Cerebellar nuclear complex (tissue), 1 donor: ENCODE measurements around the gene ERBB4.
"Not testable (repeated sequence)": the region's sequence is repeated elsewhere in the genome, so short reads cannot be mapped to it uniquely, and the experiment has no call there.

Experiments used
- DNase-seq, 2 experiments: peaks; one replicate each; lab custom pipeline; 2025; lab: John Stamatoyannopoulos, UW

Gene ERBB4

DNA sequence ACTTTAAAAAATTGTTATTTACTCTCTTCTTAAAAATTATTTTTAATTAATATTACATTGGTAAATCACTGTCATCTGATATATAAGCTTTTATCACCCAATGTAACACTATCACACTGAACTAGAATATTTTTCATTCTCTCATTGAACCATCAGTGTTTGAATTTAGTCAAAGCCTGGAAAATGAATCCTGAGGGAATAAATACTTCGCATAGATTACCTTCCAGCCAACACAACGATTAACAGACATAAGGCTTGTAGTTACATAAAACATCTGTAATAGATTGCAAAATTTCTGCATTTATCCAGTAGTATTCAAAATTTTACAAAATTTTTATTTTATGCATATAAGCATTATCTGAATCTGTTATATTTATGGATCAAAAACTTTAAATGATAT is 314.9 kb downstream of the ERBB4 start:
- no peak for DNase-seq

DNA sequence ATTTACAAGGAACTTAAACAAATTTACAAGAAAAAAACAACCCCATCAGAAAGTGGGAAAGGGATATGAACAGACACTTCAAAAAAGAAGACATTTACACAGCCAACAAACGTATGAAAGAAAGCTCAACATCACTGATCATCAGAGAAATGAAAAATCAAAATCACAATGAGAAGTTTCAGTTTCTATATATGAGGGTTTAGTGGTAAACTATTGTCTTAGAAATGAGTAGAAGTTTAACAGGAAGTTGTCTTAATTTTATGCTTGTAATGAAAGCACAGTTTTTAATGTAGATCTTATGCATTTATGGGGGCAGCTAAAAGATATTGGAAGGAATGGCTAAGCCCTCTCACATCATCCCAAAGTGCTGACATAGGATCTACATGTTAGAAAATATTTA is 325.4 kb downstream of the ERBB4 start:
- DNase-seq = no peak

DNA sequence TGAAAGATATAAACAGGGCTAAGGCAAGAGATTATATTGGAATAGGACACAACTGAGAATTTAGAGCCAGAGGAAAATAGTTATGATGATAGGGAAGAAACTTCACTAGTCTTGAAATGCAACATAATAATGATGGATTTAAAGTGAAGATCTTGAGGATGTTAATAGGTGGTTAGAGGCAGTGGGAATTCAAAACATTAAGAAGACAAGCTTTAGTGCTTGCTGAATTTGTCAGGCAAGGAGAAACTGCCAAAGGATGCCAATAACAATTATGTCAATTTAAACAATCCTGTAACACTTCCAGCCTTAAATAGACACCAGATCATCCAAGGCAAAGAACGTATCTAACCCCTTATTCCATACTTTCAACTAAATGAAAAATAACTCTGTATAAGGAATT is 330.1 kb downstream of the ERBB4 start:
- DNase-seq = no peak

DNA sequence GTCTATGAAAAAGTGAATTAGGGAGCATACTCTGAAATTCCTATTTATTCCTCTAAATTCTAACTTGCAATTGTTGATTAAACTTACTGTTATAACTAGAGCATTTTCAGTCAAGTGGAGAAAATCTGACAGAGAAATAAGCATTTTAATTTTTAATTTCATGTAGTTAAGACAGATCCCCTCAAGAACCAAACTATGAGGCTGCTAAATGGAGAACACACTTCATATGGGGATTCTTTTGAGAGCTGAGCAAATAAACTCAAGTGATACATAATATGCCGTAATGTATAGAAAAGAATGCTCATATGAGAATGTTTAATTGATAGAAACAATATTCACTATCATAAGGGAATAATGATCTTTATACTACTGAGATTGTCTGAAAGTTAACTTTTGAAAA is 340.8 kb downstream of the ERBB4 start:
- no peak for DNase-seq

DNA sequence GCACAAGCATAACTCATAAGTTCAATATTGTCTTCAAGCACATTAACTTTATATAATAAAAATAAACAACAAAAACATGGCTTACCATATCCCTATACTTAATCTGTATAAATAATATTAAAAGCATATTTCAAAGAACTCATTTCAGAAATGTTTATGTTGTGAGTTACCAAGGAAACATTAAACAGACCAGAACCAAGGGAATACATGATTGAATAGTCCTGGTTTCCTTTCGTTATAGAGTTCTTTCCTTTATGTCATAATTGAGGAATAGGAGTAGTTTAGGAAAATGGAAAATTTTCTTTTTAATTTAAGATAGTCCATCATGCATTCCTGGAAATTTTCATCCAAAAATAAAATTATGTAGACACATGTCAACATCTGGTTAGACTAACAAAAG is 343.0 kb downstream of the ERBB4 start:
- DNase-seq = no peak

DNA sequence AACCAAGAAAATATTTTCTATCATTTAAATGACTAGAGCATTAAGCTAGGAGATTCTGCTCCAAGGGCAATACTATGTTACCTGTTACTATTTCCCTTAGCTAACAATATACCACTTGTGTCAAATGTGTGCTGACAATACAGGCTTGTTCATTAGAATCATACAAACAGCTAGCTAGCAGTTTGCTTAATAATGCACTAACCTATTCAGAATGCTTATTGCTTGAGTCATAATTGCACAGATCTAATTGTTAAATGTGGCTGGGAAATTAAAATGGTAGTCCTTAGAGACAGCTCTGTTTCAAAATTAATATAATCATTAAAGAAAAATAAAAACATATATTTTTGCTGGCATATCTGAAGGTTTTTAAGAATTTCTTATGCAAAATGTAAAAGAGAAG is 344.2 kb downstream of the ERBB4 start:
- no peak for DNase-seq

DNA sequence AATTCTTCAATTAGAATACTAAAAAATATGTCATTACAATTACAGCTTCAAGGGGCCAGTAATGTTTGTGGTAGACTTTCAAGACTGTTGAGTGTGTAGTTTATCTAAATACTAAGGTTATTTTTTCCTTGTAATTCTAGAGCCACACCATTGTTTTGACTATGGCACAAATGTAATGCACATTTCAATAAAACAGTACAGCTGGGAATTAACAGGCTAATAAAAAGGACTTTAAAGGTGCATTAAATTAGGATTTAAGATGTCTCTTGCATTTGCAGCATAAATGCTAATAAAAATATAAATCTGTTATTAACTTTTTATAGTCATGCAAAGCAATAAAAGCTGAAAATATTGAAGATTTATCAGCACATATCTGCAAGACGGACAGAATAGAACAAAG is 344.8 kb downstream of the ERBB4 start:
- no peak for DNase-seq

DNA sequence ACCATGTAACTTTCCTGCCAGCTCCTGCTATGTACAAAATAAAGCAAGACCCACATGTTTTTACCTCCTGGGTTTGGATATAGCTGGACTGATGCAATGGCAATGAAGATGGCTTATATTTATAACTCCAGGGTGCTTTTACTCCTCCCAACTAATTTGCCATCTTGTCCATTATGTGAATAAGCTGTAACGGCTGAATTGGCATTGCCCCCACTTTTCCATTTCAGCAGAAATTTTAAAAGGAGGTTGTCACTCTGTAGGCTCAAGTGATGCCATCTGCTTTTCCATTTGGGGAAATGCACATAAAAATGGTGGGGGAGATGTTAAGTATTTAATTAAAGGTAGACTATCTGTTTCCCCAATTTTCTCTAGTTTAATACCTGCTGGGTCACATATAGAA is 345.5 kb downstream of the ERBB4 start:
- no peak for DNase-seq

DNA sequence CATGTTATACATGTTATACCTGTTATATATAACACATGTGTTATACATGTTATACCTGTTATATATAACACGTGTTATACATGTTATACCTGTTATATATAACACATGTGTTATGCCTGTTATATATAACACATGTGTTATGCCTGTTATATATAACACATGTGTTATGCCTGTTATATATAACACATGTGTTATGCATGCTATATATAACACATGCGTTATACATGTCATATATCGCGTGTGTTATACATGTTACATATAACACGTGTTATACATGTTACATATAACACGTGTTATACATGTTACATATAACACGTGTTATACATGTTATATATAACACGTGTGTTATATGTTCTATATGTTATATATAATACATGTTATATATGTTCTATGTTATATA is 347.2 kb downstream of the ERBB4 start:
- not testable (repeated sequence) for DNase-seq

DNA sequence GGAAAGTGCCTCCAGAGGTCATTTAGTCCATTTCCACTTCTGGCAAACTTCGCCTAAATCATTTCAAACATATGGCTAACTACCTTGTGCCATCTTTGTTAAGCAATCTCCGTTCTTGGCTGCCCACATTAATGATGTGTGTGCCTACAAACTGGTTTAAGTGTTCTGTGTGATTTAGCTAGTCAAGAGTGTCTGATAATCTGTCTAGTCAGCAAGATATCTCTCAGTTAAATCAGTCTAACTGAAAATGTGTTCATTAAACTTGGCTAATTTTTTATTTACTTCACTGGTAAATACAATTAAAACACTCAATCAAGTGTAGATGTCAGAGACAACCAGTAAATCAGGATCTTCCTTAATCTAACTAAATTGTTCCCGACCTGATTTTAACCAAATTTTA is 352.4 kb downstream of the ERBB4 start:
- DNase-seq = no peak

DNA sequence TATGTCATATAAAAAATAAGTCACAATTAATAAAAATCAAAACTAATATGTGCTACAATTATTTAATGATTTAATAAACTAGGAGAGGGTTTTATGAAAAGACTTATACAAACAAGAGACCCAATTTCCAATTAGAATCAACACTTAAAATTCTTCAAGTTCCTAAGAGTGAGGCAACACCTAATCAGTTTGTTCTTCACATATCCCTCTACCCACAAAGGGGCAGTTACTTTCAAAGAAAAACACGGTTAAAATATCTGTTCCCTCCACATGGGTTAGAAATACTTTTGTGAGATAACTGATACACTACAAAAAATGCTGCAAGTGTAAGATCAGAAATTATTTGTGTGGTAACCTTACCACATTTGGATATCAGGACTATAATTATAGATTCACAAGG is 357.0 kb downstream of the ERBB4 start:
- no peak for DNase-seq

DNA sequence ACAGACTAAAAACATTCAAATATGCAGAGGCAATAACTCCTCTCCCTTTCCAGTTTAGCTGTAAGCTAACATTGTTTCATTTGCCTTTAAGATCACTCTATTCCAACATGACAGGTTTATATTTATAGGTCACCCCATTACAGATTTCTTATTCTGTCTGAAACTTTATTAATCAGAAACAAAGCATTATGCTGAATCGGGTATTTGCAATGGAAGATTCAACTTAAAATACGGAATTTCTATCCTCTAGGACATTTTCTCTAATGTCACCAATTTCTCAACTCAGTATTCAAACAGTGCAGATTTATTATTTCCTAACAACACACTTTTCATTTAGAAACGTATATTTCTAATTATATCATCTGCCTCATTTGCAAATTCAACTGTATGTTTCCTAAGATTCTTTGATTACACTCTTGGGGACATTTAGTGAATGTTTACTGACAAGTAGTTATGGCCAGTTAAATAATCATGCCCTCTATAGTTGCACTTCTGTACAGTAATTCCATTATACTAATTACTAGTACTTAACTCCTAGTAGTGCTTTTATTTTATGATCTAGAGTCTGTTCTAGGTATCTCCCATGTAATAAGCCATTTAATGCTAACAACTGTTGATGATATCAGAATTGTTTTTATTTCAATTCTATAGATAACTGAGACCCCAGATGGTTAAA is 358.1 kb downstream of the ERBB4 start:
- DNase-seq = no peak

DNA sequence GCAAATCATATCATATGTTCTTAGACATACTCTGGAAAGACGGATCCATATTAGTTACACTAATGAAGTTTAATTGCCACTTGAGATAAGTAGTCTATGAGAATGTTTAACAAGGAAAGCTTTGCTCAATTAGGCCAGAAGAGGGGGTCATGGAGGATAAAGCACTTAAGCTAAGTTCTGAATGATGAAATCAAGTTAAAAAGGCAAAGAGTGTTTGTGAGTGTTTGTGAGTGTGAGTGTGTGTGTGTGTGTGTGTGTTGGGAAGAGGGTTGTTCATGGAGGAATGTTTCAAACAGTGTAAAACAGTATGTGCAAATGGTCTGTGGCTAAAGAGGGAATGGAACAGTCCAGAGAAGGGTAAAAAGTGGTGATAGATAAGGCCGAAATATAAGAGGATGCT is 360.9 kb downstream of the ERBB4 start:
- DNase-seq = no peak

DNA sequence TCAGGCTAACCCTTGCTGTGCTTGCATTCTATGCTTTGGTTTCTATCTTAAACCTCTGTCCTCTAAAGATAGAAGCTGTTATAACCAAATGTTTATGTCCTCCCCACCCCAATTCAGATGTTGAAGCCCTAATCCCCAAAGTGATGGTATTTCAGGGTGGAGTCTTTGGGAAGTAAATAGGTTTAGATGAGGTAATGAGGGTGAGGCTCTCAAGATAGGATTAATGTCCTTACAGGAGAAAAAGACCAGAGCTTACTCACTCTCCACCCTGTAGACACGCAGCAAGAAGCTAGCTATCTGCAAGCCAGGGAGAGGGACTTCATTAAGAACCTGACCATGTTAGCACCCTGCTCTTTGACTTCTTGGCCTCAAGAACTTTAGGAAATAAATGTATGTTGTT is 362.5 kb downstream of the ERBB4 start:
- DNase-seq = no peak

DNA sequence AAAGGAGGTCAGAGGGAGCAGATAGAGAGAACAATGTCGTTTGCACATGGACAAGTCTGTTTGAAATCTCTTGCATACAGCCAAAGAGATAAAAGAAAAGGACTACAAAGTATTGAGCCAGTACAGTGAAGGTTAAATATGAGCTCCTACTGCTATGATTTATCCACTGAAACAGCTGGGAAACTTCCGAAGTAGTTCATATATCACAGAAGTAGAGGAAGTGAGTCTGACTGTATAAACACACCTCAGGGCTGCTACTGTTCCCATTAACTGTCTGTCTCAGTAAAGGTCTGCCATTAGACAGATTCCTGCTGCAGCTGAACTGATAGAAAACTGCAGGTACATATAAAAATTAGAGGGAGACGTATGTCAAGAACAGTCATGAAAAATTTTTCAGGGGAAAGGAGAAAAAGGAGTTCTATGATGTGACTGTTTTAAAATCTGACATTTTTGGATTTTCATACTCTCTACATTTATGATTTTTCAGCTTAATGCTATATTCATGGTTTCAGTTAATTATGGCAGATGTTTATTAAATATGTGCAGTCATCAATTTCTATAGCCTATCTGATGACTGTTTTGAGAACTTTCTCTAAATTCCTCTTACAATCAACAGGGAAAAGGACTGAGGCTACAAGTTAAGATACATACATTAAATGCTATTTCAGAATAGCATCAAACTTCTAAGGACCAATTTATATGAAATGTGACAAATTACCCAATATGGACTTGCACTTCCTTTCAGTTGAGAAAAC is 364.7 kb downstream of the ERBB4 start:
- no peak for DNase-seq

DNA sequence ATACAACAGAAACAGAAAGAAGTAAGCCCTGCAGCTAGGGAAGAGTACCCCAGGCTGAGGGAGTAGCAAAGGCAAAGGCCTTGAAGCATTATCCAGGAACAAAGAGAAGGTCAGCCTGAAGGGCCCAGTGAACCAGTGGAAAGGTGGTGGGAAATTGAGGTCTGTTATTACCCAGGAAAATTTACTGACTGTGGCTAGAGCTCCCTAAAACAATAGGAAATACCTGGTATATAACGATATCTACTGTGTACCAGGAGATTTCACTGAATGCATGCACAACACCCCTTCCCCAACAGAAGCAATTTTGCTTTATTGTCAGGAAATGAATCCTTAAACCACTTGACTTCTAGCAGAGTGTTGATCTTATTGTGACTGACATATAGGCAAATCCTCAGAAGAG is 365.3 kb downstream of the ERBB4 start:
- no peak for DNase-seq

DNA sequence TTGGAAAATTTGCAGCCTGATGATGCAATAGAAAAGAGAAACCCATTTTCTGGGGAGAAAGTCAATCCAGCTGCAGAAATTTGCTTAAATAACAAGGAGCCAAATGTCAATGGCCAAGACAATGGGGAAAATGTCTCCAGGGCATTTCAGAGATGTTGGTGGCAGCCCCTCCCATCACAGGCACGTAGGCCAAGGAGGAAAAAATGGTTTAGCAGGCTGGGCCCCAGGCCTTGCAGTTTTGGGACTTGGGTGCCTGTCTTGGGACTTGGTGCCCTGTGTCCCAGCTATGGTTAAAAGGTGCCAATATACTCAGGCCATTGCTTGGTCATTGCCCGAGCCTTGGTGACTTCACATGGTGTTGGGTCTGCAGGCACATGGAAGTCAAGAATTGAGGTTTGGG is 368.2 kb downstream of the ERBB4 start:
- DNase-seq = no peak

DNA sequence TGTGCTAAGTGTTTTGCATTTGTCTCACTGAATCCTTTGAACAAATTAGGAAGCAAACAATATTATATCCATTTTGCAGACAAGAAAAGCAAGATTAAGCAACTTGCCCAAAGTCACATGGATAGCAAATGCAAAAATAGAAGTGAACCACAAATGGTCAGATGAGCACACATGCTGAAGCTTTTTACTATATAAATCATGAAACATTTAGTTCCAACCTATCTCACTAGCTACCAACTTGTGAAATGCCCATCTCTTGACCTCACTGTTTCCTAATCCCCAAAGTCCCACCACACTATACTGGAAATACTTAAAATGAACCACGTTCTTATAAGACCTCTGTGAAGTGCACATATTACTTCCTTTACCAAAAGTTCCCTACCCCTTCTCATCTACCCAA is 380.5 kb downstream of the ERBB4 start:
- DNase-seq = no peak

DNA sequence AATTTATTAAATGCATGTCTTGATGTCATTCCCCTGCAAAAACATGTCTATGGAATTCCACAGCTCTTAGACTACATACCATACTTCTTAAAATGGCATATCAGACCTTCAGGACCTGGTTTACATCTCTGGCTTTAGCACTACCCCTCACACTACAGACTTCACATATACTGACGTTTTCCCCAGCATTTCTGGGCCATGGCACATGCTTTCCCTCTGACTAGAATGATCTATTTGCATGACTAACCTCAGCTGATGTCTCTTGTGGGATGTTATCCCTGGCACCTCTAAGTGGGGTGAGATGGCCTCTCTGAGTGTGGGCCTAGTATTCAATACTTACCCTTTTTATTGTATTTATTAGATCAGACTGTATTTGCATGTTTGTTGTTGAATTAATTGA is 381.6 kb downstream of the ERBB4 start:
- no peak for DNase-seq

DNA sequence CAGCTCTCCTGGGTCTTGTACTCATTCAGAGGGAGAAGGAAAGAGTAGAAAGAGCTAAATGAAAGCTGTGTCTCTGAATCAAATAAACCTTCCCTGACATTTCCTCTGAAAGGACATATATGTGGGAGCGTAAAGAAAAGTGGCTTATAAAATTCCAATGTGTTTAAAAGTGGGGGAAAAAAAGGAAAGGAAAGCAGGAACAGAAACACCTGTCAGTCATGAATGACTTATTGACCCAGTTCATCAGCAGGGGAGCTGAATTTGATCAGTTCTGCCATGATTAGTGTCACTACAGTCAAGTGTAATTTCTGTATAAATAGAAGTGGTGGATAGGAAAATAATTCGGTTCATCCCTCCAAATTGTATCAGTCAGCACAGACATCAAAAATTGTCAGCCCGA is 382.5 kb downstream of the ERBB4 start:
- no peak for DNase-seq

DNA sequence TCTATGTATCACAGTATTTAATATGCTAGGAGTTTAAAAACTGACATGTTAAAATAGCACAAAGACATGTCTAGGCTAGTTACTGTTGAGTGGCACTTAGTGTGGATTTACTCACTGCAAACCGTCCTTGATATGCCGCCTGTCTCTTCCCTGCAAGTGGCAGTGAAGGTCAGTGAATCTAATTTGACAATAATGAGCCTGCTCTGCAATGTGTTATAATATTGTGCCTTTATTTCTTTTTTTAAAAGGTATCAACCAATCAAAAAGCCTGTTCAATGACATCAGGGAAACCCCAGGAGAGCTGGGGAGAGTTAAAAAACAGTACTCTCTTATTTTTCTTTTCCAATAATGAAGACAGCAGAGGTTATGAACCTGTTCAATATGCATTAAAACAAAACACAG is 384.1 kb downstream of the ERBB4 start:
- DNase-seq = no peak

DNA sequence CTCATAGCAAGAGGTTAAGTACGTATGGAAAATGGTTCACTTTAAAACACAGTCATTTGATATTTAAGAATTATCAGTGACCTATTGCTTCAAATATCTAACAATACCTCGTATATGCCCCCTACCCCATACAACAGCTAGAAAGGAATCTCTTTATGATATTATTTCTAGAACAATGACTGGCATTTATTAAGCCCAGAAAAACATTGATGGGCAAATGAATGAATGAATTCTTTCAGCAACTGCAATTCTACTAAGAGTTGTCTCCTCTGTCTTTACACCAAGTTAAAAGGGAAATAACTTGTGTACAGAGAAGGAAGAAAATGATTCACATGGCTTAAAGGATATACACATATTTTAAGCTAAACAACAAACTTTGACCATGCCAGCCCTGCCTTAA is 384.7 kb downstream of the ERBB4 start:
- DNase-seq = no peak

DNA sequence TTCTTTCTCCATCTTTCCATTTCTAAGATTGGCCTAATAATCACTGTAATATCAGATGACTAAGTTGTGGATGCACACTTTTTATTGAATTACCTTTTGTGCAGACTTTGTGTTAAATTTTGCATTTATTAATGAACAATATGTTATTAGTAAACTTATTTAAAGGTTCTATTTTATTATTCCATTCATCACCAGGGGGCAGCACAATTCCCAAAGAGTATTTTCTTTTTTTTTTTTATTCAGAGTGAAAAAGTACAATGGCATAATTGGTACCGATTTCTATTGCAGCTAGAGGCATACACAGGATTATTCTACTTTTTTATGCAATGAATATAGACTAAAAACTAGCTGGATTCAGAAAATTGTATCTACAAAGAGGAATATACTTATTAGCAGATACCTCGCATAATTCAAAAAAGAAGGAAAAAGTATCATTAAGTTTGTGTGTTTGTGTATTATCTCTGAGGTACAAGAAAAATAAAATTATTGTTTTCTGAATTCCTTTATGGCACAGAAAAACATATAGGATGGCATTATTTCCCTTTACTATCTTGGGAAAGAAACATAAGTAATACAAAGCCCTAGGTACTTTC is 390.6 kb downstream of the ERBB4 start:
- no peak for DNase-seq

DNA sequence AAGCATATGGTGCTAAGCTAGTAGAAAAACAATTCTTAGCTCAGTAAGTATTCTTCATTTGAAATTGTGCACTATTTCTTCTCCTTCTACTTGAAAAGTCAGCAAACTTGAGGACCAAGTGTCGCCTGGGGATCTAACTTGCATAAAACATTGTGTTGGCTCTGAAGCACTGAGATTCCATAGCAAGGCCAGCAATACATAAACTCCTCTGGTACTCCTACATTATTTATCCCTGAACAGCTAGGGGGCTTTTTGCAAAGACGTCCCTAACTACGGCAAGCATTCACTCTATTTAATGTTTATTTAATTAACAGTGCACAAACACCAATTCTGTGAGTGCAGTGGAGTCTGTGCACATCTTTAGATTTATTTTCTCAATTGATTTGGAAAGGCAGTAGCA is 392.2 kb downstream of the ERBB4 start:
- DNase-seq = no peak
